Thoracic aorta (tissue), 2 donors: ENCODE data around the gene CLDN7. TPM values are rescaled to one million over a fixed set of nuclear protein-coding genes. Genes with fewer than 3 reads are reported as not detected.
A peak's percentile ranks its signal among the peaks of the same experiment; 100 is the strongest.

Experiments
- ATAC-seq: fragments of 150-250 bp; one replicate; pipeline ENCODE4 v1.8.0; 2017; ENCODE audit warnings: low read depth; ENCODE audit not compliant: insufficient number of reproducible peaks, low FRiP score
- DNase-seq: peaks from one replicate; pipeline ENCODE4 v3.0.0-alpha.2; 2020; ENCODE audit warnings: low spot score
- H3K27ac ChIP-seq, 2 donors: fragments of 200-600 bp; sonication (generic); 1 replicate in 1 of 2; 2 replicates in 1 of 2; pipeline ENCODE4 v1.5.1; 2016; ENCODE audit warnings: mild to moderate bottlenecking in 2 of 2, moderate library complexity in 2 of 2
- H3K27me3 ChIP-seq: fragments of 200-600 bp; sonication (generic); replicated peaks from 2 replicates; pipeline ENCODE4 v1.6.0; 2016; ENCODE audit warnings: mild to moderate bottlenecking; ENCODE audit not compliant: insufficient read depth
- H3K36me3 ChIP-seq: fragments of 200-600 bp; sonication (generic); one replicate; pipeline ENCODE4 v1.5.1; 2016
- H3K4me1 ChIP-seq, 2 donors: fragments of 200-600 bp; sonication (generic); 1 replicate in 1 of 2; 2 replicates in 1 of 2; pipeline versions ENCODE4 v1.5.1 to v1.6.0; 2016; ENCODE audit warnings: low read depth in 2 of 2, mild to moderate bottlenecking in 1 of 2; ENCODE audit not compliant: control insufficient read depth in 1 of 2
- H3K4me3 ChIP-seq: fragments of 200-600 bp; sonication (generic); 2 replicates; pipeline ENCODE4 v1.5.1; 2016; ENCODE audit warnings: mild to moderate bottlenecking
- H3K9me3 ChIP-seq: fragments of 200-600 bp; sonication (generic); 2 replicates; pipeline ENCODE4 v1.5.1; 2016
- total RNA-seq, 2 donors: library from RNA; depleted of rRNA; stranded (reverse); fragments of >200 nt; gene quantifications; one replicate each; pipeline versions ENCODE4 v1.1.0 to v1.2.3, GENCODE V29; 2016
- TF ChIP-seq, protein P1 (sequence below): fragments of 200-600 bp; sonication (generic); IDR thresholded peaks from one replicate; pipeline ENCODE4 v1.5.1; 2019; ENCODE audit warnings: antibody characterized with exemption

Gene CLDN7
- total RNA-seq, 2 donors from 2014 or later: 0.41 TPM; not detected in 1

DNA sequence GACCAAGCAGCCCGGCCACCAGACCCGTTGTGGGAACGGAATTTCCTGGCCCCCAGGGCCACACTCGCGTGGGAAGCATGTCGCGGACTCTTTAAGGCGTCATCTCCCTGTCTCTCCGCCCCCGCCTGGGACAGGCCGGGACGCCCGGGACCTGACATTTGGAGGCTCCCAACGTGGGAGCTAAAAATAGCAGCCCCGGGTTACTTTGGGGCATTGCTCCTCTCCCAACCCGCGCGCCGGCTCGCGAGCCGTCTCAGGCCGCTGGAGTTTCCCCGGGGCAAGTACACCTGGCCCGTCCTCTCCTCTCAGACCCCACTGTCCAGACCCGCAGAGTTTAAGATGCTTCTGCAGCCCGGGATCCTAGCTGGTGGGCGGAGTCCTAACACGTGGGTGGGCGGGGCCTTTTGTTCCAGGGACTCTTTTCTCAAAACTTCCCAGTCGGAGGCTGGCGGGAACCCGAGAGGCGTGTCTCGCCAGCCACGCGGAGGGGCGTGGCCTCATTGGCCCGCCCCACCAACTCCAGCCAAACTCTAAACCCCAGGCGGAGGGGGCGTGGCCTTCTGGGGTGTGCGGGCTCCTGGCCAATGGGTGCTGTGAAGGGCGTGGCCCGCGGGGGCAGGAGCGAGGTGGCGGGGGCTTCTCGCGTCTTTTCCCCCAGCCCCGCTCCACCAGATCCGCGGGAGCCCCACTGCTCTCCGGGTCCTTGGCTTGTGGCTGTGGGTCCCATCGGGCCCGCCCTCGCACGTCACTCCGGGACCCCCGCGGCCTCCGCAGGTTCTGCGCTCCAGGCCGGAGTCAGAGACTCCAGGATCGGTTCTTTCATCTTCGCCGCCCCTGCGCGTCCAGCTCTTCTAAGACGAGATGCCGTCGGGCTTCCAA is 19.0 kb upstream of the CLDN7 start, which contains the start of gene SLC2A4:
Gene SLC2A4, plus strand, starts transcription at position 645 of the 879 bp plus-strand sequence. Its CDS starts 217 bp downstream, at position 862.
- H3K4me3 ChIP-seq: peak within 1 kb of the TSS; percentile 73
- ATAC-seq: peak; percentile 84
- DNase-seq: peak; percentile 78
- H3K27me3 ChIP-seq: no peaks in the 10 kb centered on the region
- TF ChIP-seq, protein P1, sequence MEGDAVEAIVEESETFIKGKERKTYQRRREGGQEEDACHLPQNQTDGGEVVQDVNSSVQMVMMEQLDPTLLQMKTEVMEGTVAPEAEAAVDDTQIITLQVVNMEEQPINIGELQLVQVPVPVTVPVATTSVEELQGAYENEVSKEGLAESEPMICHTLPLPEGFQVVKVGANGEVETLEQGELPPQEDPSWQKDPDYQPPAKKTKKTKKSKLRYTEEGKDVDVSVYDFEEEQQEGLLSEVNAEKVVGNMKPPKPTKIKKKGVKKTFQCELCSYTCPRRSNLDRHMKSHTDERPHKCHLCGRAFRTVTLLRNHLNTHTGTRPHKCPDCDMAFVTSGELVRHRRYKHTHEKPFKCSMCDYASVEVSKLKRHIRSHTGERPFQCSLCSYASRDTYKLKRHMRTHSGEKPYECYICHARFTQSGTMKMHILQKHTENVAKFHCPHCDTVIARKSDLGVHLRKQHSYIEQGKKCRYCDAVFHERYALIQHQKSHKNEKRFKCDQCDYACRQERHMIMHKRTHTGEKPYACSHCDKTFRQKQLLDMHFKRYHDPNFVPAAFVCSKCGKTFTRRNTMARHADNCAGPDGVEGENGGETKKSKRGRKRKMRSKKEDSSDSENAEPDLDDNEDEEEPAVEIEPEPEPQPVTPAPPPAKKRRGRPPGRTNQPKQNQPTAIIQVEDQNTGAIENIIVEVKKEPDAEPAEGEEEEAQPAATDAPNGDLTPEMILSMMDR: no peak
- peaks cover 13 to 26% of the 10 kb centered on the region in 2 donors for H3K4me1 ChIP-seq
- peak within 1 kb of the TSS; percentile 82 to 90 for H3K27ac ChIP-seq
- no peaks in the 10 kb centered on the region for H3K9me3 ChIP-seq
- H3K36me3 ChIP-seq: no peaks in the 10 kb centered on the region

DNA sequence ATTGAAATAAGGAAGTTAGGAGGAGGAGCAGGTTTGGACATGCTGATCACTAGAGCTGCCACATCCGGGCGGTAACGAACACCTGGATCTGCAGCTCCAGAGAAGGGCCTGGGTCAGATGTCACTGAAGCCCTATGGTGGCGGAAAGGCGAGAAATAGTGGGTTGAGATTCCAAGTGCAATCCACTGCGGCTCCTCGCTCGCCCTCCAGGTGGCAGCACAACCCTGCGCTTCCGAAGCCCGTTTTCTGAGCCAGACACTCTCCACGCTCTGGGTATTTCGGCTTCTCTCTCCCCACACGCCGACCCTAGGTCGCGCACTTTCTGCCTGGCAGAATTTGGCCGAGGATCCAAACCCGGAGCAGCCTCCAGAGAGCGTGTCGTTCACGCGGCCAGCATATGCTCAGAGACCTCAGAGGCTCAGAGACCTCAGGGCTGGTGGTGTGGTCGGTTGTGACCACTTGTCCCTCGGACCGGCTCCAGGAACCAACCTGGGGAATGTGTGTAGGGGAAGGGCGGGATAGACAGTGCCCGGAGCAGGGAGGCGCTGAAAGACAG is 18.3 kb upstream of the CLDN7 start:
- DNase-seq: peak; percentile 33
- H3K27ac ChIP-seq: peak overlapping the region; percentile 82 to 90
- no peaks in the 10 kb centered on the region for H3K36me3 ChIP-seq
- TF ChIP-seq, protein P1: peak; percentile 88
- no peaks in the 10 kb centered on the region for H3K27me3 ChIP-seq
- ATAC-seq: peak; percentile 37
- no peaks in the 10 kb centered on the region for H3K9me3 ChIP-seq
- peaks cover 13 to 26% of the 10 kb centered on the region in 2 donors for H3K4me1 ChIP-seq
- H3K4me3 ChIP-seq: peak overlapping the region; percentile 73

DNA sequence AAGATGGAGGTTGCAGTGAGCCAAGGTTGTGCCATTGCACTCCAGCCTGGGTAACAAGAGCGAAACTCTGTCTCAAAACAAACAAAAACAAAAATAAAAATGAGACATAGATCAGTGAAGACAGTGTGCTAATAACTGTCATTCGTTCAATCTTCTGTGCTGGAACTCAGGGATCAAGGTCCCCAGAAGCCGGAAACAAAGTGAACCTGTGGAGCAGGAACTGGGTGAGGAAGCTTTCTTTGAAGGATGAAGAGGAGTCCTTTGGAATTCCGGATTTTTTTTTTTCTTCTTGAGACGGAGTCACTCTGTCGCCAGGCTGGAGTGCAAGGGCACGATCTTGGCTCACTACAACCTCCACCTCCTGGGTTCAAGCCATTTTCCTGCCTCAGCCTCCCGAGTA is 17.2 kb upstream of the CLDN7 start:
- Histone ChIP-seq H3K4me3 (no peak overlapping the region), H3K27me3 (no peaks in the 10 kb centered on the region), H3K4me1 (peaks cover 13 to 26% of the 10 kb centered on the region in 2 donors), H3K27ac (no peak overlapping the region), H3K9me3 (no peaks in the 10 kb centered on the region), H3K36me3 (no peaks in the 10 kb centered on the region)
- TF ChIP-seq, protein P1: no peak
- ATAC-seq (no peak), DNase-seq (no peak)

DNA sequence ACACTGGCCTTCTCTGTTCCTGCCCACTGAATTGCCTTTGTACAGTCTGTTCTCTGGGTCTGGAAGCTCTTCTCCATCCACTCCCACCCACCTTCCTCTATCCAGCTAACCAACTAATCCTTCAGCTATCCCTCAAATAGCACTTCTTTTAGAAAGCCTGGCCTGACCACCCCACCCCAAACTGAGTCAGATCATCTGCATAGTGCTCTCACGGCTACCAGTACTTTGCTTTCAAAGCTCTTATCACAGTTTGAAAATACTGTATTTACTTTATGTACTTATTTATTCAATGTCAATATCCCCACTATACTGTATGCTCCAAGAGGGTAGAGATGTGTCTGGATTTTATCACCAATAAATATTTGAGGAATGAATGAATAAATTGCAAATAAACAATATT is 4.5 kb upstream of the CLDN7 start:
- Histone ChIP-seq H3K9me3 (no peaks in the 10 kb centered on the region), H3K36me3 (no peaks in the 10 kb centered on the region), H3K4me1 (peaks cover 4 to 16% of the 10 kb centered on the region in 2 donors), H3K27me3 (peaks cover 9% of the 10 kb centered on the region), H3K27ac (no peak overlapping the region), H3K4me3 (no peak overlapping the region)
- no peak for ATAC-seq
- DNase-seq: no peak
- TF ChIP-seq, protein P1: no peak

DNA sequence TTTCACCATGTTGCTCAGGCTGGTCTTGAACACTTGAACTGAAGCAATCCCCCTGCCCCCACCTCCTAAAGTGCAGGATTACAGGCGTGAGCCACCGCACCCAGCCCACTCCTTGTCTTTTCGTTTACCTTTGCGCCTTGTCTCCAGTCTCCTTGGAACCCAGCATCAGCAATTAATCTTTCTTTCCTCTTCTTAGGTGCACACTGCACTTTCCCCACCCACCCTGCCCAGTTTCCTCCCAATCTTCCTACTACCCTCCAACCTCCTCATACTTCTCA is 1.5 kb upstream of the CLDN7 start:
- H3K36me3 ChIP-seq: peaks cover 7% of the 10 kb centered on the region
- H3K4me3 ChIP-seq: peak overlapping the region; percentile 75
- no peak overlapping the region for H3K27ac ChIP-seq
- TF ChIP-seq, protein P1: no peak
- DNase-seq (no peak), ATAC-seq (no peak)
- H3K9me3 ChIP-seq: no peaks in the 10 kb centered on the region
- H3K27me3 ChIP-seq: peaks cover 12% of the 10 kb centered on the region
- peaks cover 11 to 25% of the 10 kb centered on the region in 2 donors for H3K4me1 ChIP-seq
